ENCODE measurements around the gene ABCE1. TPM values are rescaled to one million over a fixed set of nuclear protein-coding genes. Genes with fewer than 3 reads are reported as not detected.

The ABCE1 gene
- total and polyA plus RNA-seq, 2 donors (not counting 1 experiment from before 2014, with no cell fraction given), result 31.3 to 46.2 TPM

- CTCF ChIA-PET, result no interaction called here
- H3K4me3 Mint-ChIP-seq, result no peak overlapping the region
- no peaks in the 10 kb centered on the region for H3K27me3 Mint-ChIP-seq
- Histone ChIP-seq H3K9ac (ENCODE audit: low read length) (no peak overlapping the region), H3K4me1 (ENCODE audit: control insufficient read depth in 2 of 2, insufficient read depth in 2 of 2, low read length in 2 of 2) (no peaks in the 10 kb centered on the region), H3K27me3 (replicated peaks in 1 of 4; ENCODE audit: control extremely low read depth in 1 of 4, control insufficient read depth in 3 of 4, insufficient read depth in 4 of 4, low read length in 3 of 4) (no peaks in the 10 kb centered on the region), H3K9me3 (ENCODE audit: control extremely low read depth in 1 of 3, control insufficient read depth in 2 of 3, insufficient read depth in 1 of 3, low read length in 2 of 3) (no peaks in the 10 kb centered on the region), H3K79me2 (ENCODE audit: control insufficient read depth, insufficient read depth, low read length) (no peaks in the 10 kb centered on the region), H3K4me3 (ENCODE audit: control extremely low read depth in 1 of 5, extremely low read depth in 1 of 5, insufficient read depth in 1 of 5, low read depth in 2 of 5, low read length in 4 of 5) (no peak overlapping the region), H2AFZ (ENCODE audit: insufficient read depth, low read depth, low read length, poor library complexity, severe bottlenecking) (no peak overlapping the region), H3K4me2 (replicated peaks; ENCODE audit: low read depth, low read length, poor library complexity, severe bottlenecking) (no peak overlapping the region), H3K27ac (ENCODE audit: low read length in 2 of 2) (no peak overlapping the region), H3K36me3 (replicated peaks in 1 of 2; ENCODE audit: control extremely low read depth in 1 of 2, control insufficient read depth in 1 of 2, extremely low read depth in 1 of 2, insufficient read depth in 2 of 2, low read length in 1 of 2) (peaks cover 20 to 76% of the 10 kb centered on the region in 2 experiments), H4K20me1 (ENCODE audit: control insufficient read depth, insufficient read depth, low read length, poor library complexity, severe bottlenecking) (no peaks in the 10 kb centered on the region)
- H3K4me1 Mint-ChIP-seq, result peaks cover 1% of the 10 kb centered on the region
- 100% methylated on average over 1 of the region's 3 CpGs for WGBS (ENCODE audit: insufficient coverage)
- POLR2A ChIA-PET, result no interaction called here
- DNase-seq (no peak), ATAC-seq (ENCODE audit: low read depth) (no peak)
- TF ChIP-seq CTCF (IDR thresholded peaks at IDR 0.05), result no peak
- TF ChIP-seq EZH2 (IDR thresholded peaks at IDR 0.05; ENCODE audit: borderline replicate concordance, insufficient read depth, low read depth, low read length, poor library complexity, severe bottlenecking), result no peak
- H3K27ac Mint-ChIP-seq, result no peak overlapping the region
- intact Hi-C loops (cut with micrococcal nuclease), result no loop called here
- no peaks in the 10 kb centered on the region for H3K9me3 Mint-ChIP-seq (ENCODE audit: insufficient read depth)
Observed at GRCh38 chr4:145148980-145149379, 50.9 kb downstream of the ABCE1 start.

- CTCF ChIA-PET, result interaction anchor here (0.9 to 2.5 kb wide), 3 partner anchors 456 to 983 kb away, joined by 3 to 10 read pairs (median 4); no protein-coding TSS in a partner anchor
- Histone ChIP-seq H3K4me2 (replicated peaks; ENCODE audit: low read depth, low read length, poor library complexity, severe bottlenecking) (no peak overlapping the region), H2AFZ (ENCODE audit: insufficient read depth, low read depth, low read length, poor library complexity, severe bottlenecking) (no peak overlapping the region), H4K20me1 (ENCODE audit: control insufficient read depth, insufficient read depth, low read length, poor library complexity, severe bottlenecking) (peaks cover 3% of the 10 kb centered on the region), H3K27me3 (replicated peaks in 1 of 4; ENCODE audit: control extremely low read depth in 1 of 4, control insufficient read depth in 3 of 4, insufficient read depth in 4 of 4, low read length in 3 of 4) (no peaks in the 10 kb centered on the region), H3K36me3 (replicated peaks in 1 of 2; ENCODE audit: control extremely low read depth in 1 of 2, control insufficient read depth in 1 of 2, extremely low read depth in 1 of 2, insufficient read depth in 2 of 2, low read length in 1 of 2) (peaks cover 10 to 49% of the 10 kb centered on the region in 2 experiments), H3K9ac (ENCODE audit: low read length) (no peak overlapping the region), H3K27ac (ENCODE audit: low read length in 2 of 2) (no peak overlapping the region), H3K4me1 (ENCODE audit: control insufficient read depth in 2 of 2, insufficient read depth in 2 of 2, low read length in 2 of 2) (peaks cover 0 to 3% of the 10 kb centered on the region in 2 donors), H3K9me3 (ENCODE audit: control extremely low read depth in 1 of 3, control insufficient read depth in 2 of 3, insufficient read depth in 1 of 3, low read length in 2 of 3) (no peaks in the 10 kb centered on the region), H3K4me3 (ENCODE audit: control extremely low read depth in 1 of 5, extremely low read depth in 1 of 5, insufficient read depth in 1 of 5, low read depth in 2 of 5, low read length in 4 of 5) (no peak overlapping the region), H3K79me2 (ENCODE audit: control insufficient read depth, insufficient read depth, low read length) (no peaks in the 10 kb centered on the region)
- Mint-ChIP-seq H3K27me3 (no peaks in the 10 kb centered on the region), H3K4me3 (no peak overlapping the region), H3K27ac (no peak overlapping the region), H3K4me1 (peaks cover 5% of the 10 kb centered on the region), H3K9me3 (ENCODE audit: insufficient read depth) (no peaks in the 10 kb centered on the region)
- POLR2A ChIA-PET, result interaction anchor here (0.6 kb wide), 1 partner anchor 34 kb away, joined by 3 read pairs; no protein-coding TSS in a partner anchor
- TF ChIP-seq EZH2 (IDR thresholded peaks at IDR 0.05; ENCODE audit: borderline replicate concordance, insufficient read depth, low read depth, low read length, poor library complexity, severe bottlenecking), result no peak
- ATAC-seq (ENCODE audit: low read depth) (no peak), DNase-seq (no peak)
- 100% methylated on average over 1 of the region's 2 CpGs for WGBS (ENCODE audit: insufficient coverage)
- intact Hi-C loops (cut with micrococcal nuclease), result no loop called here
Observed at GRCh38 chr4:145153181-145153903, 55.2 kb downstream of the ABCE1 start.

All from B cell (primary cell).